HG03442 (cell line): ENCODE data around the gene MTM1.

Experiments used
- ATAC-seq: cut with Tn5 transposase; IDR thresholded peaks from one replicate; pipeline ENCODE4 v1.9.1; 2021; ENCODE audit warnings: mild to moderate bottlenecking, moderate library complexity; ENCODE audit not compliant: unreplicated experiment

The MTM1 gene

GRCh38 chrX:150568320-150569154, at the start of gene MTM1:
TSS of gene MTM1 (plus strand) at chrX:150568621. CDS start at chrX:150592615, 23,994 bp downstream.
- ATAC-seq, result peak; percentile 93

GRCh38 chrX:150522494-150522893, 45.9 kb upstream of the MTM1 start:
- ATAC-seq, result no peak

GRCh38 chrX:150525061-150525919, 43.1 kb upstream of the MTM1 start:
- ATAC-seq, result no peak

GRCh38 chrX:150526692-150527091, 41.7 kb upstream of the MTM1 start:
- no peak for ATAC-seq

GRCh38 chrX:150527108-150527507, 41.3 kb upstream of the MTM1 start:
- ATAC-seq, result no peak

GRCh38 chrX:150529587-150529986, 38.8 kb upstream of the MTM1 start:
- ATAC-seq, result no peak

- no peak for ATAC-seq
Observed at GRCh38 chrX:150530821-150531220, 37.6 kb upstream of the MTM1 start.

GRCh38 chrX:150531467-150531866, 37.0 kb upstream of the MTM1 start:
- ATAC-seq, result no peak

GRCh38 chrX:150533863-150534262, 34.6 kb upstream of the MTM1 start:
- ATAC-seq, result no peak

GRCh38 chrX:150536455-150537116, 31.8 kb upstream of the MTM1 start:
- ATAC-seq, result no peak

GRCh38 chrX:150537851-150538250, 30.6 kb upstream of the MTM1 start:
- ATAC-seq, result no peak

- no peak for ATAC-seq
Observed at GRCh38 chrX:150540965-150541364, 27.5 kb upstream of the MTM1 start.

GRCh38 chrX:150542846-150543229, 25.6 kb upstream of the MTM1 start:
- peak; percentile 30 for ATAC-seq

GRCh38 chrX:150543230-150544155, 24.9 kb upstream of the MTM1 start:
- peak; percentile 48 for ATAC-seq

GRCh38 chrX:150544222-150544787, 24.1 kb upstream of the MTM1 start:
- no peak for ATAC-seq

- no peak for ATAC-seq
Observed at GRCh38 chrX:150544835-150545770, 23.3 kb upstream of the MTM1 start.

GRCh38 chrX:150546711-150547153, 21.7 kb upstream of the MTM1 start:
- ATAC-seq, result no peak

GRCh38 chrX:150547375-150548115, 20.9 kb upstream of the MTM1 start:
- ATAC-seq, result peak; percentile 62
